GM19240 (cell line): Measurements from ENCODE around the gene HMGN2.
"Not testable (repeated sequence)": the region's sequence is repeated elsewhere in the genome, so short reads cannot be mapped to it uniquely, and the experiment has no call there.

Experiments
- DNase-seq: peaks from one replicate; pipeline ENCODE4 v3.0.0; 2011; ENCODE audit warnings: low spot score; ENCODE audit not compliant: insufficient read length

HMGN2 gene

DNA sequence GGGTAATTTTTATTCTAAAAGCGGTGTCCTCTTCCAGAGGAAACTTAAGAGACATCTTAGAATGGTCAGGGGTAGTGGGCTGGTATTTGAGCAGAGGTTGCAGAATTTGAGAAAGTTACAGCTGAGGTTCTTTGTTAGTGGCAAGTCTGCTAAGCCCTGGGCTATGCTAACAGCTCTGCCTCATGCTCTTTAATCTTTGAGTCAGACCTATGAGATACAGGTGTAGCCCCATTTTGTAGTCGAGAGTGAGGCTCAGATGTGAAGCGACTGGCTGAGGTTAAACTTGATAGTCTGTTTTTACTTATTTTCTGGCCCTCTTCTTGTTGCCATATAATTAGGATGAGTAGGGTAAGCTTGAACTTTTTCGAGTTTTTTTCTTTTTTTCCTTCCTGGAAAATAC is 4.7 kb downstream of the HMGN2 start:
- no peak for DNase-seq

GRCh38 chr1:26477446-26478152 is 5.4 kb downstream of the HMGN2 start:
- DNase-seq: no peak

- no peak for DNase-seq
Observed at GRCh38 chr1:26478159-26478558, 5.9 kb downstream of the HMGN2 start.

- no peak for DNase-seq
Observed at GRCh38 chr1:26478988-26479387, 6.7 kb downstream of the HMGN2 start.

DNA sequence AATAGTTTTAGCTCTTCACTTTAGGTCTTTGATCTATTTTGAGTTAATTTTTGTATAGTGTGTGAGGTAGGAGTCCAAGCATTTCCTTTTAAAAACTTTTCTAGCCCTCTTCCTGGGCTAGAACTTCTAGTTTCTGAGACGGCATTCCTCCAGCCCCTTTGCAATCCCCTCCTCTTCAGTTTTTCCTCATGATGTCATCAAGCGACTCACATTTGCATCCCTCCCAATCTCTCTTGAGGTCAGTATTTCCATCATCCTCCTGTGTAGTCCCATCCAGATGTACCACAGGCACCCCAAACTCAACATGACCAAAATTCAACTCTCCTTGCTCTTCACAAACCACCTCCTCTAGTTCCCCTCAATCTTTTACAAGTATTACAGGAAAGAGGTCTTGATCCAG is 10.7 kb downstream of the HMGN2 start:
- DNase-seq: no peak

GRCh38 chr1:26483980-26484379 is 11.7 kb downstream of the HMGN2 start:
- no peak for DNase-seq

DNA sequence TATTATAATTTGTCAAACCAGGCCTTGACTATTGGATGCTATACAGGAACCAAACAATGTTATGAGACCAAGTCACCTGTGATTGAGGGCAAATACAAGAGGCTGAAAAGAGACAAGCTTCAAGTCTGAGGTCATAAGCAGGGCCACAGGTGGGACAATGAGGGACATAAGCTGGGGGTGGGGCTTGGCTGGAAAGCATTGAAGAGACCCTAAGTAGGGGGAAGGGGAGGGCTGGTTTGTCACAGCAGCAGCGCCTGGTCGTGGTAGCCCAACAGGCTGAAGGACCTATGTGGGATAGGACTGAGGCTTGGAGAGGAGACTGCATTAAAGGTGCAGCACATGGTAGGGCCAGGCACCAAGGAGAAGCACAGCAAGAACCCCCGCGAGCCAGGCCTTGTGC is 17.9 kb downstream of the HMGN2 start:
- DNase-seq: no peak

DNA sequence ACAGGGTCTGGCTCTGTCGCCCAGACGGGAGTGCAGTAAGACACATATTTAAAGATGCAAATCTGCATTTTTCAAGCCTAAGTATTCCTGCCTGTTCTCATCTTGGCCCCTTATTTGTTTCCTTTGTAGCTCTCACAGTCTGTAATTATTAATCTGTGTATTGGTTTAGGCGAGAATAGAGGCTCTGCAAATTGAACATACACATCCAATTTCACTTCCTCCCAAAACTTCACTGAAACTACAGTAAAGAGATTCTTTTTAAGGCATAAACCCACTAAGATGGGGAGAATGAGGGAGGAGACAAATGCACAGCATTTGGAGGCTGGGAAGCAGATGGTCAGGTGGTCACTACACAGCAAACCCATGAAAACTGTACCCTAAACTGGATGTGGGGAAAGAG is 21.0 kb downstream of the HMGN2 start:
- no peak for DNase-seq

DNA sequence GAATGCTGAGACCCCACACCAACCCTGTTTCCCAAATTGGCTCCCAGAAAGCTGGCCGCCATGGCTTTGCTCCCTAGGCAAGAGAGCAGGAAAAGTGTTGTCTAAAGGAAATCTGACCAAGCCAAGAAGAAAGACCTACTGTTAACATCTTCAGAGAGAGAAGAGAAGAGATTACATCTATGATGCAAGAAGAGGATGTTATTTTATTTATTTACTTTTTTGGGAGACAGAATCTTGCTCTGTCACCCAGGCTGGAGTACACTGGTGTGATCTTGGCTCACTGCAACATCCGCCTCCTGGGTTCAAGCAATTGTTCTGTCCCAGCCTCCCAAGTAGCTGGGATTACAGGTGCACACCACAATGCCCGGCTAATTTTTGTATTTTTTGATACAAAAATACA is 21.7 kb downstream of the HMGN2 start:
- no peak for DNase-seq

DNA sequence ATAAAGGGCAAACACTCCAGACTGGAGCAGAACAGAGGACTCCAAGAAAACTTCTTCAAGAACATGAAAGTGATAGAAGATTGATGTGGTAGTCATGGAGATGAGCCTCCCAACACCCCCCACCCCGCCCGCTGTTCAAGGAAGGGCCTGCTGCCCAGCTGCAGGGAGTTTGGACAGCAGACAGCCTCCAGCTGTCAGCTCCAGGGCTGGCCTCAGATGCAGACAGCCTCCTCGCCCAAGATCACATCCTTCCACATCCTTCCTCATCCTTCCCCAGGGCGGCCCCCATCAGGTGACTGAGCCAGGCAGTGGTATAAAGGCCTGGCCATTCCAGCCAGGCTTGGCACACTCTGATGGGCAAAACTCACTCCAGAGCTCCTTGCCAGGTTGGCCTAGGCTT is 24.6 kb downstream of the HMGN2 start:
- DNase-seq: no peak

DNA sequence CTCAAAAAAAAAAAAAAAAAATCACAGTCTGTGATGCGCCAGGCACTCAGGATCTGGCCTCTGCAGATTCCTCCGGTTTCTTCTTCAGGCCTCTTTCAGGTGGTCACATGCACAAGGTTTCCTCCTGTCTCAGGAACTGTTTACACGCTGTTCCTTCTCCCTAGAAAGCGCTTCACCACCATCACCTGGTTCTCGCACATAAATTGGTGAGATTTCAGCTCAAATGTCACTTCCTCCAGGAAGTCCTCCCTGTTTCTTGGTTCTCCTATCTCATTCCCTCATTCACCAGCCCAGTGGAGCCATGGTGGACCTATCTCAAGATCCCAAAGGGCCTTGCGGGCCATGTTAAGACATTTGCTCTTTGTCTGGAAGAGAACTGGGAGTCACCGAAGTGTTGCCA is 26.7 kb downstream of the HMGN2 start:
- no peak for DNase-seq

- DNase-seq: peak; percentile 91
Observed at GRCh38 chr1:26500488-26501175, 28.4 kb downstream of the HMGN2 start.

GRCh38 chr1:26510711-26511110 is 38.5 kb downstream of the HMGN2 start:
- not testable (repeated sequence) for DNase-seq

GRCh38 chr1:26515836-26516235 is 43.6 kb downstream of the HMGN2 start:
- DNase-seq: not testable (repeated sequence)

GRCh38 chr1:26516987-26517765 is 44.9 kb downstream of the HMGN2 start:
- DNase-seq: no peak

GRCh38 chr1:26517766-26518049 is 45.5 kb downstream of the HMGN2 start:
- no peak for DNase-seq

DNA sequence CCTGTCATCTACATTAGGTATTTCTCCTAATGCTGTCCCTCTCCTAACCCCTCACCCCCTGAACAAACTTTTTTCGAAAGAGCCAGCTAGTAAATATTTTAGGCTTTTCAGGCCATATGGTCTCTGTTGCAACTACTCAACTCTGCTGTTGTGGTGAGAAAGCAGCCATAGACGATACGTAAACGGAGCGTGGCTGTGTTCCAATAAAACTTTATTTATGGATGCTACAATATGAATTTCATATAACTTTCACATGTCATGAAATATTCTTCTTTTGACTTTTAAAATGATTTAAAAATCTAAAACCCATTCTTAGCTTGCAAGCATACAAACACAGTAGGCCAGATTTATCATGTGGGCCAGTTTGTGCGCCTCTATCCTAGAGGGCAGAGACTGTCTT is 46.1 kb downstream of the HMGN2 start:
- no peak for DNase-seq

DNA sequence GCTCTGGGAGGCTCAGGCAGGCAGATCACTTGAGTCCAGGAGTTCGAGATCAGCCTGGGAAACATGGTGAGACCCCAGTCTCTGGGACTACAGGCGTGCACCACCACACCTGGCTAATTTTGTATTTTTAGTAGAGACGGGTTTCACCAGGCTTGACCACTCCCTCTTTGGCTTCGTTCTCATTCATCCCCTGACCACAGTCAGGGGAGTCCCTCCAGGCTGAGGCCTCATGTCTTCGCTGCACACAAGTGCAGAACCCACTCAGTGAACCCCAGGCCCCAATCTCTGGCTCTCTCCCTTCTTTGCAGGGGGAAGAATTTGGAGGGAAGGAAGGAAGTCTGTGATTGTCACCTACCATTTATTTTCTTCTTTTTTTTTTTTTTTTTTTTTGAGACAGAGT is 48.1 kb downstream of the HMGN2 start:
- DNase-seq: no peak

DNA sequence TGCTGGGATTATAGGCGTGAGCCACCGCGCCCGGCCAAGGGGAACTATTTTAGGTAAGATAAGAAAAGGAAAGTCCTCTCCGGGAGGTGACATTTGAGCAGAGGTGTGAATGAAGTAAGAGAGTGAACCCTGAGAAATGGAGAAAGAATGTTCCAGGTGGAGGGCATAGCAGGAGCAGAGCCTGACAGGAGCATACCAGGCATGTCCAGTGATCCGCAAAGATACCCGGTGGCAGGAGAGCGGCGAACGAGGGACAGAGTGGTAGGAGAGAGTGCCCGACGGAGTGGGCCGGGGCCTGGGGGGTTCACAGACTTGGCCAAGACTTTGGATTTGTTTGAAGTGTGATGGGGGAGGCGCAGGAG is 49.4 kb downstream of the HMGN2 start:
- no peak for DNase-seq

- no peak for DNase-seq
Observed at GRCh38 chr1:26522073-26522472, 49.8 kb downstream of the HMGN2 start.

- no peak for DNase-seq
Observed at GRCh38 chr1:26524181-26524580, 51.9 kb downstream of the HMGN2 start.
